Bronchus fibroblast of lung (primary cell): Measurements from ENCODE around the gene ABR. TPM values are rescaled to one million over a fixed set of nuclear protein-coding genes. Genes with fewer than 3 reads are reported as not detected.

ENCODE experiments used
- total RNA-seq: library from RNA; depleted of rRNA; stranded (reverse); fragments of >200 nt; gene quantifications from 2 replicates; pipeline ENCODE4 v1.2.3, GENCODE V29; 2015

The ABR gene
- total RNA-seq, result 35.8 and 40.7 TPM in 2 replicates

GRCh38 chr17:1179818-1180742, at the start of gene ABR:
TSS of gene ABR (minus strand) at chr17:1179981. CDS start at chr17:1179727, 254 bp downstream.

GRCh38 chr17:996554-997344, 183.0 kb downstream of the ABR start, which contains the start of gene TIMM22:
TSS of gene TIMM22 (plus strand) at chr17:997129. CDS start at chr17:997143, 14 bp downstream.

GRCh38 chr17:979539-980405, 200.0 kb downstream of the ABR start, which contains the start of gene NXN:
TSS of gene NXN (minus strand) at chr17:979776.

Other genes with a start within 250 kb of the ABR start
- gene NXN, start 200.2 kb downstream of the ABR start, total RNA-seq, result 53.8 and 55.4 TPM in 2 replicates
- gene TIMM22, start 182.9 kb downstream of the ABR start, total RNA-seq, result 17.8 and 18.7 TPM in 2 replicates
- not detected in 2 replicates for gene BHLHA9, start 90.5 kb upstream of the ABR start, total RNA-seq
- not detected in 2 replicates for gene TRARG1, start 99.7 kb upstream of the ABR start, total RNA-seq
- 1,104 and 1,339 TPM in 2 replicates for gene YWHAE, start 220.2 kb upstream of the ABR start, total RNA-seq